Hematopoietic multipotent progenitor cell treated with erythropoietin and hydrocortisone succinate and interleukin-3 and kit ligand, for 17 days (in vitro differentiated cells): ENCODE data around the gene VPREB3.

Experiments
- DNase-seq: peaks from one replicate; pipeline ENCODE4 v3.0.0-alpha.2; 2015; ENCODE audit warnings: low spot score

VPREB3 gene

GRCh38 chr22:23782703-23783102 is 28.5 kb upstream of the VPREB3 start:
- no peak for DNase-seq

- no peak for DNase-seq
Measured at GRCh38 chr22:23782252-23782651, 28.0 kb upstream of the VPREB3 start.

- no peak for DNase-seq
Measured at GRCh38 chr22:23781511-23782183, 27.4 kb upstream of the VPREB3 start.

- no peak for DNase-seq
Measured at GRCh38 chr22:23781065-23781464, 26.8 kb upstream of the VPREB3 start.

- DNase-seq, result no peak
Measured at GRCh38 chr22:23780146-23780748, 26.0 kb upstream of the VPREB3 start.

GRCh38 chr22:23779731-23780130 is 25.5 kb upstream of the VPREB3 start:
- no peak for DNase-seq

GRCh38 chr22:23779083-23779482 is 24.9 kb upstream of the VPREB3 start:
- DNase-seq, result no peak

GRCh38 chr22:23778577-23778900 is 24.3 kb upstream of the VPREB3 start:
- DNase-seq, result no peak

GRCh38 chr22:23777776-23778576 is 23.8 kb upstream of the VPREB3 start:
- no peak for DNase-seq

- DNase-seq, result no peak
Measured at GRCh38 chr22:23775779-23776375, 21.7 kb upstream of the VPREB3 start.

- no peak for DNase-seq
Measured at GRCh38 chr22:23774922-23775436, 20.8 kb upstream of the VPREB3 start.

GRCh38 chr22:23774114-23774921 is 20.1 kb upstream of the VPREB3 start:
- DNase-seq, result no peak

- no peak for DNase-seq
Measured at GRCh38 chr22:23773483-23774113, 19.4 kb upstream of the VPREB3 start.

GRCh38 chr22:23772649-23773473 is 18.6 kb upstream of the VPREB3 start, which contains the start of gene MMP11:
TSS of gene MMP11 (plus strand) at chr22:23772849. CDS start at chr22:23772871, 22 bp downstream.
- DNase-seq, result no peak

- DNase-seq, result no peak
Measured at GRCh38 chr22:23772315-23772648, 18.1 kb upstream of the VPREB3 start.

- no peak for DNase-seq
Measured at GRCh38 chr22:23769321-23769965, 15.2 kb upstream of the VPREB3 start.

- DNase-seq, result peak; percentile 44
Measured at GRCh38 chr22:23767673-23768548, 13.7 kb upstream of the VPREB3 start, which contains the start of gene CHCHD10. TSS of gene CHCHD10 (minus strand) at chr22:23767972. CDS start at chr22:23767874, 98 bp downstream.

- DNase-seq, result no peak
Measured at GRCh38 chr22:23767303-23767672, 13.1 kb upstream of the VPREB3 start.
